SK-N-SH (cell line): ENCODE results near the gene USF3. TPM values are rescaled to one million over a fixed set of nuclear protein-coding genes. Genes with fewer than 3 reads are reported as not detected.

Experiments used
- CTCF ChIA-PET: fragments of 300-600, 350-600 bp; formaldehyde crosslinking; extraction: SDS; loops from one replicate; lab custom pipeline; 2021; lab: Yijun Ruan, JAX
- POLR2A ChIA-PET: fragments of 350-600 bp; sonication (Branson Sonifier 250); formaldehyde crosslinking; extraction: SDS; loops from one replicate; lab custom pipeline; 2020; ENCODE audit warnings: antibody characterized with exemption, inconsistent platforms; lab: Yijun Ruan, JAX
- DNase-seq: peaks from one replicate; pipeline ENCODE4 v3.0.0; 2012
- H2AFZ ChIP-seq: fragments of 200-600 bp; sonication (generic); 2 replicates; pipeline ENCODE4 v1.8.1; 2016; ENCODE audit warnings: antibody characterized with exemption, mild to moderate bottlenecking, low read depth
- H3F3A ChIP-seq: fragments of 200-600 bp; sonication (generic); replicated peaks from 2 replicates; pipeline ENCODE3; 2016; ENCODE audit warnings: antibody characterized with exemption, mild to moderate bottlenecking; ENCODE audit not compliant: insufficient read depth
- H3K27ac ChIP-seq, 2 experiments: fragments of 200-500 bp in 1 of 2; fragments of 200-600 bp in 1 of 2; sonication (Bioruptor generic) in 1 of 2; sonication (generic), shearing (Covaris generic) in 1 of 2; 2 replicates each; pipeline versions ENCODE4 v1.5.1 to v1.6.1; 2014 to 2016; ENCODE audit warnings: low read depth in 2 of 2, inconsistent platforms in 1 of 2, low read length in 1 of 2, mild to moderate bottlenecking in 1 of 2, mixed read lengths in 1 of 2
- H3K27me3 ChIP-seq: fragments of 200-600 bp; sonication (generic), shearing (Covaris generic); 2 replicates; pipeline ENCODE4 v1.6.1; 2016; ENCODE audit warnings: mixed run types; ENCODE audit not compliant: insufficient read depth
- H3K36me3 ChIP-seq, 2 experiments: fragments of 200-500 bp in 1 of 2; fragments of 200-600 bp in 1 of 2; sonication (Bioruptor generic) in 1 of 2; sonication (generic) in 1 of 2; replicated peaks in 1 of 2; 2 replicates each; pipeline versions ENCODE3 to v1.5.1; 2014 to 2016; ENCODE audit warnings: low read length in 1 of 2, mild to moderate bottlenecking in 1 of 2; ENCODE audit not compliant: insufficient read depth in 2 of 2, control insufficient read depth in 1 of 2
- H3K4me1 ChIP-seq, 2 experiments: fragments of 200-500 bp in 1 of 2; fragments of 200-600 bp in 1 of 2; sonication (Bioruptor generic) in 1 of 2; sonication (generic), shearing (Covaris generic) in 1 of 2; 2 replicates each; pipeline versions ENCODE4 v1.5.1 to v1.6.1; 2014 to 2016; ENCODE audit warnings: low read depth in 1 of 2, low read length in 1 of 2, mixed run types in 1 of 2; ENCODE audit not compliant: insufficient read depth in 2 of 2, control insufficient read depth in 1 of 2
- H3K4me2 ChIP-seq: fragments of 200-600 bp; sonication (generic), shearing (Covaris generic); 2 replicates; pipeline ENCODE4 v1.6.1; 2017; ENCODE audit warnings: mixed run types
- H3K4me3 ChIP-seq, 2 experiments: fragments of 200-500 bp in 1 of 2; fragments of 200-600 bp in 1 of 2; sonication (Bioruptor generic) in 1 of 2; sonication (generic), shearing (Covaris generic) in 1 of 2; 2 replicates each; pipeline versions ENCODE4 v1.5.1 to v1.8.1; 2014 to 2016; ENCODE audit warnings: low read depth in 2 of 2, inconsistent platforms in 1 of 2, low read length in 1 of 2, mild to moderate bottlenecking in 1 of 2, mixed read lengths in 1 of 2, moderate library complexity in 1 of 2
- H3K79me2 ChIP-seq: fragments of 200-600 bp; sonication (generic); 2 replicates; pipeline ENCODE4 v1.8.1; 2017; ENCODE audit warnings: mild to moderate bottlenecking; ENCODE audit not compliant: insufficient read depth
- H3K9ac ChIP-seq: fragments of 200-600 bp; sonication (generic); 2 replicates; pipeline ENCODE4 v1.6.1; 2017; ENCODE audit warnings: mixed run types
- H3K9me2 ChIP-seq: fragments of 200-600 bp; sonication (generic); 2 replicates; pipeline ENCODE4 v1.6.1; 2017; ENCODE audit warnings: mixed run types
- H3K9me3 ChIP-seq: fragments of 200-600 bp; sonication (generic); 2 replicates; pipeline ENCODE4 v1.6.1; 2017; ENCODE audit warnings: mixed run types, mild to moderate bottlenecking, moderate library complexity
- H4K20me1 ChIP-seq: fragments of 200-600 bp; sonication (generic); 2 replicates; pipeline ENCODE4 v1.6.1; 2017; ENCODE audit warnings: mild to moderate bottlenecking, mixed run types; ENCODE audit not compliant: insufficient read depth
- CTCF ChIP-seq: fragments of 200-600 bp; sonication (generic); IDR thresholded peaks from 2 replicates; pipeline ENCODE4 v1.6.1; 2017; ENCODE audit warnings: antibody characterized with exemption, mild to moderate bottlenecking, moderate library complexity
- ELF1 ChIP-seq: IDR thresholded peaks from 2 replicates; pipeline ENCODE4 v1.4.0; 2012
- EZH2phosphoT487 ChIP-seq: fragments of 200-600 bp; sonication (generic); IDR thresholded peaks from 2 replicates; pipeline ENCODE4 v1.6.1; 2017; ENCODE audit warnings: low read depth, mixed run types, mild to moderate bottlenecking, antibody characterized with exemption, moderate library complexity, borderline replicate concordance
- FOSL2 ChIP-seq: IDR thresholded peaks from 2 replicates; pipeline ENCODE4 v1.4.0; 2012; ENCODE audit warnings: low read depth, mild to moderate bottlenecking, moderate library complexity, borderline replicate concordance
- IRF3 ChIP-seq: fragments of 150-350 bp; IDR thresholded peaks from 2 replicates; pipeline ENCODE4 v1.6.1; 2016; ENCODE audit warnings: mild to moderate bottlenecking, low read depth, low read length
- MXI1 ChIP-seq: IDR thresholded peaks from 2 replicates; pipeline ENCODE4 v1.6.1; 2012; ENCODE audit warnings: mild to moderate bottlenecking, low read depth, low read length, improper control_type of control experiment
- NRF1 ChIP-seq: IDR thresholded peaks from 2 replicates; pipeline ENCODE4 v1.6.1; 2012; ENCODE audit warnings: low read depth, mild to moderate bottlenecking, low read length
- POLR2AphosphoS5 ChIP-seq: IDR thresholded peaks from 2 replicates; pipeline ENCODE4 v1.6.1; 2012; ENCODE audit warnings: low read depth, low read length
- RAD21 ChIP-seq: IDR thresholded peaks from 2 replicates; pipeline ENCODE4 v1.6.1; 2012; ENCODE audit warnings: mild to moderate bottlenecking, low read length
- RCOR1 ChIP-seq: fragments of 150-350 bp; IDR thresholded peaks from 2 replicates; pipeline ENCODE4 v1.6.1; 2017; ENCODE audit warnings: antibody characterized with exemption, low read length
- SMC3 ChIP-seq: IDR thresholded peaks from 2 replicates; pipeline ENCODE4 v1.6.1; 2012; ENCODE audit warnings: low read depth, low read length, improper control_type of control experiment
- TAF1 ChIP-seq: IDR thresholded peaks from 2 replicates; pipeline ENCODE4 v1.6.1; 2012; ENCODE audit warnings: low read depth, mild to moderate bottlenecking, low read length, moderate library complexity, borderline replicate concordance
- TEAD4 ChIP-seq: IDR thresholded peaks from 2 replicates; pipeline ENCODE4 v1.4.0; 2012; ENCODE audit warnings: mild to moderate bottlenecking, borderline replicate concordance; ENCODE audit not compliant: insufficient read depth
- USF2 ChIP-seq: fragments of 150-350 bp; IDR thresholded peaks from 2 replicates; pipeline ENCODE4 v1.6.1; 2017; ENCODE audit warnings: antibody characterized with exemption, low read length, low read depth, borderline replicate concordance
- WGBS: methylation state at CpG from one replicate; pipeline ENCODE4 v1.1.6; 2017; ENCODE audit warnings: low lambda C conversion rate; 5-methylcytosine and 5-hydroxymethylcytosine counted together
- polyA plus RNA-seq, 3 experiments: library from polyadenylated mRNA; depleted of rRNA; stranded (reverse); fragments of >200 nt; gene quantifications; 2 replicates each; pipeline ENCODE4 v1.2.3, GENCODE V29; 2012

USF3 gene
- polyA plus RNA-seq, 1 of the 3 experiments (the other 2 are of a cell fraction): 3.1 TPM

- TF ChIP-seq NRF1: no peak
- TF ChIP-seq CTCF: peak; percentile 74
- TF ChIP-seq RAD21: peak; percentile 88
- TF ChIP-seq SMC3: peak; percentile 58
- 10% methylated on average over 3 of the region's 3 CpGs for WGBS
- Histone ChIP-seq H3K79me2 (peaks cover 100% of the 10 kb centered on the region), H3K4me3 (peak overlapping the region in 1 of 2 experiments; percentile 27; a peak in 1 of 4 replicates), H3K27ac (peak overlapping the region; percentile 42 to 50), H3K36me3 (peaks cover 0 to 9% of the 10 kb centered on the region in 2 experiments), H3K9me3 (no peaks in the 10 kb centered on the region), H3K27me3 (no peaks in the 10 kb centered on the region), H2AFZ (no peak overlapping the region), H3F3A (peaks cover 24% of the 10 kb centered on the region), H4K20me1 (peaks cover 93% of the 10 kb centered on the region), H3K9ac (peak overlapping the region; percentile 10; the same call in 1 of the 2 replicates), H3K9me2 (no peaks in the 10 kb centered on the region), H3K4me1 (no peaks in the 10 kb centered on the region; a peak in 2 of 4 replicates), H3K4me2 (peak overlapping the region; percentile 56; the same call in 1 of the 2 replicates)
- peak; percentile 52 for DNase-seq
- POLR2A ChIA-PET: no interaction called here
- CTCF ChIA-PET: interaction anchor here (0.6 to 4.2 kb wide), 31 partner anchors 9 to 1105 kb away, joined by 3 to 42 read pairs (median 4); partner anchors contain the start of genes ATP6V1A, GRAMD1C and NAA50
These were observed 40.2 kb upstream of the USF3 start for GRCh38 chr3:113736548-113737089.

GRCh38 chr3:113731694-113732093 lies 35.3 kb upstream of the USF3 start:
- no peaks in the 10 kb centered on the region for H3K9me2 ChIP-seq
- no peak overlapping the region for H3K4me3 ChIP-seq
- CTCF ChIA-PET: interaction anchor here (1.0 to 1.5 kb wide), 4 partner anchors 9 to 33 kb away, joined by 3 to 8 read pairs (median 4); no protein-coding TSS in a partner anchor
- WGBS: 96% methylated on average over 4 of the region's 4 CpGs
- POLR2A ChIA-PET: no interaction called here
- H3K9ac ChIP-seq: no peak overlapping the region
- H3K4me2 ChIP-seq: no peak overlapping the region
- peaks cover 75% of the 10 kb centered on the region for H4K20me1 ChIP-seq
- no peak overlapping the region for H3K27ac ChIP-seq
- no peaks in the 10 kb centered on the region for H3K27me3 ChIP-seq
- H3K36me3 ChIP-seq: peaks cover 0 to 31% of the 10 kb centered on the region in 2 experiments
- H2AFZ ChIP-seq: no peak overlapping the region
- DNase-seq: no peak
- H3K9me3 ChIP-seq: no peaks in the 10 kb centered on the region
- peaks cover 3% of the 10 kb centered on the region for H3F3A ChIP-seq
- peaks cover 100% of the 10 kb centered on the region for H3K79me2 ChIP-seq
- H3K4me1 ChIP-seq: no peaks in the 10 kb centered on the region; a peak in 2 of 4 replicates
- TF ChIP-seq POLR2AphosphoS5: no peak
- TF ChIP-seq TAF1: no peak
- no peak for TF ChIP-seq TEAD4

GRCh38 chr3:113730550-113730949 lies 34.1 kb upstream of the USF3 start:
- Histone ChIP-seq H3K36me3 (peaks cover 0 to 31% of the 10 kb centered on the region in 2 experiments), H3K27me3 (no peaks in the 10 kb centered on the region), H3K27ac (no peak overlapping the region), H3F3A (no peaks in the 10 kb centered on the region), H3K4me1 (no peaks in the 10 kb centered on the region; a peak in 1 of 4 replicates), H3K9ac (no peak overlapping the region), H4K20me1 (peaks cover 63% of the 10 kb centered on the region), H3K9me2 (no peaks in the 10 kb centered on the region), H2AFZ (no peak overlapping the region), H3K9me3 (no peaks in the 10 kb centered on the region), H3K4me2 (no peak overlapping the region), H3K79me2 (peaks cover 100% of the 10 kb centered on the region), H3K4me3 (no peak overlapping the region)
- ChIA-PET POLR2A (no interaction called here), CTCF (interaction anchor here (0.7 to 2.4 kb wide), 3 partner anchors 9 to 114 kb away, joined by 3 to 10 read pairs (median 3); partner anchors contain the start of gene NAA50)
- no peak for DNase-seq
- WGBS: 100% methylated on average over 1 of the region's 1 CpG
- no peak for TF ChIP-seq FOSL2
- no peak for TF ChIP-seq RAD21
- TF ChIP-seq RCOR1: no peak
- TF ChIP-seq USF2: no peak
- no peak for TF ChIP-seq EZH2phosphoT487
- no peak for TF ChIP-seq ELF1
- TF ChIP-seq MXI1: no peak
- TF ChIP-seq TEAD4: no peak
- TF ChIP-seq IRF3: no peak
- no peak for TF ChIP-seq NRF1
- no peak for TF ChIP-seq CTCF
